HG02943 (cell line): ENCODE data around the gene ACP4.
"Not testable (repeated sequence)": the region's sequence is repeated elsewhere in the genome, so short reads cannot be mapped to it uniquely, and the experiment has no call there.

Source experiments
- ATAC-seq: cut with Tn5 transposase; IDR thresholded peaks from one replicate; pipeline ENCODE4 v1.9.1; 2021; ENCODE audit warnings: mild to moderate bottlenecking, low read depth, moderate library complexity; ENCODE audit not compliant: unreplicated experiment

Gene ACP4

DNA sequence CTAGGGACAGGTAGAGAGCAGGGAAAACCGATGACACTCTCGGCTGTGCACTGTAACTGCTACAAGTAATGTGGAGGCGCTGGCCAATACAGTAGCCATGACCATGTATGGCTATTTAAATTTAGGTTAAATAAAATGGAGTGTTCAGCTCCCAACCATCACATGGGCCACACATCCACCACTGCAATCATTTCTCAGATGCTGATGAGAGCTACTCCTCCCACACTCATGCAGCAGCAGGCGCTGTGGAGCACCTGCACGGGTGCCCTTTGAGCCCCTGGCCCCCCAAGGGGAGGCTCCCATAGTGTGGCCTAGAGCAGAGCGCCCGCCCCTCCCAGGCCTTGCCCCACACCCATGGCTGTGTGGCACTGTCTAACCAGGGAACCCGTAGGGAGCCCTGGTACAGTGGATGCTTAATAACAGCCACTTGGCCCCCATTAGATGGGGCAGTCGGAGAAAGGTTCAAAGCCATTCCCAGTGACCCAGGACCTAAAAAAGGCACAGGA lies 6.0 kb downstream of the ACP4 start:
- ATAC-seq: no peak

DNA sequence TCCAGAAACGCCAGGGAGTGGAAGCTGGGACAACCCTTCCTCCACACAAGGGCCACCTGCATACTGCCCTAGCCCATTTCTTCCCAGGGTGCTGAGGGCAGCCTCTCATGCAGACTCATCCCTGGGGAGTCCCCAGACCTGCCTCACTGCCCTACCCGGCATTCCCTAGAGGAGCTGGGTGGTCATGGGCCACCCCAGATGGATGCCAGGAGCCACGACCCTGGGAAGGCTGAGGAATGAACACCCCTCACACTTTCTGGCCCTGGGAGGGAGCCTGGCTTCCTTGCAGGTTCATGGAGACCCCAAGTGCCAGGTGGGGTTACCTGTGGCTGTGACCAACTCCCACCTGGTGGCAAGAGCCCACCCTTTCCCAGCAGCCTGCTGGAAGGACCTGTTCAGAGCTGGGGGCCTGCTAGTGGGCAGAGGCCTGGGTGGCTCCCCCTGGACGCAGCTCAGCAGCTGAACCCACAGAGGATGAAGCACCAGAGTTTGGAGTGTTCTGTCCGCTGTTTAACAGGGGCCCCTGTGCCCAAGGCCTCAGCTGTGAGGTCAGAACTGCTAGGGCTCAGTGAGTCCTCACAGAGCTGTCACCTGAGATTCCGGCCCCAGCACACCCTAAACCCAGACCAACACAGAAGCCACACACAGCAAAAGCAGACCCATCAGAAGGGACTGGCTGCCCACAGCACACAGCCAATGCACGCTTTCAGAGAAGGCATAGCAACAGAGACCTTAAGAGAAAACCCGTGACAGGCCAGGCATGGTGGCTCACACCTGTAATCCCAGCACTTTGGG lies 6.6 kb downstream of the ACP4 start:
- no peak for ATAC-seq

DNA sequence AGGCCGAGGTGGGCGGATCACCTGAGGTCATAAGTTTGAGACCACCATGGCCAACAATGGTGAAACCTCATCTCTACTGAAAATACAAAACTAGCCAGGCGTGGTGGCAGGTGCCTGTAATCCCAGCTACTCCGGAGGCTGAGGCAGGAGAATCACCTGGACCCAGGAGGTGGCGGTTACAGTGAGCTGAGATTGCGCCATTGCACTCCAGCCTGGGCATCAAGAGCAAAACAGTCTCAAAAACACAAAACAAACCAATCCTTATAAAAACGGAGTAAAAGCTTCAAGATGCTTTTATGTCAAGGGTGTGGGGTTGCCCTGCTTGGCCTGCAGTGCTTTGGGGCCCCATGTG lies 7.2 kb downstream of the ACP4 start:
- no peak for ATAC-seq

DNA sequence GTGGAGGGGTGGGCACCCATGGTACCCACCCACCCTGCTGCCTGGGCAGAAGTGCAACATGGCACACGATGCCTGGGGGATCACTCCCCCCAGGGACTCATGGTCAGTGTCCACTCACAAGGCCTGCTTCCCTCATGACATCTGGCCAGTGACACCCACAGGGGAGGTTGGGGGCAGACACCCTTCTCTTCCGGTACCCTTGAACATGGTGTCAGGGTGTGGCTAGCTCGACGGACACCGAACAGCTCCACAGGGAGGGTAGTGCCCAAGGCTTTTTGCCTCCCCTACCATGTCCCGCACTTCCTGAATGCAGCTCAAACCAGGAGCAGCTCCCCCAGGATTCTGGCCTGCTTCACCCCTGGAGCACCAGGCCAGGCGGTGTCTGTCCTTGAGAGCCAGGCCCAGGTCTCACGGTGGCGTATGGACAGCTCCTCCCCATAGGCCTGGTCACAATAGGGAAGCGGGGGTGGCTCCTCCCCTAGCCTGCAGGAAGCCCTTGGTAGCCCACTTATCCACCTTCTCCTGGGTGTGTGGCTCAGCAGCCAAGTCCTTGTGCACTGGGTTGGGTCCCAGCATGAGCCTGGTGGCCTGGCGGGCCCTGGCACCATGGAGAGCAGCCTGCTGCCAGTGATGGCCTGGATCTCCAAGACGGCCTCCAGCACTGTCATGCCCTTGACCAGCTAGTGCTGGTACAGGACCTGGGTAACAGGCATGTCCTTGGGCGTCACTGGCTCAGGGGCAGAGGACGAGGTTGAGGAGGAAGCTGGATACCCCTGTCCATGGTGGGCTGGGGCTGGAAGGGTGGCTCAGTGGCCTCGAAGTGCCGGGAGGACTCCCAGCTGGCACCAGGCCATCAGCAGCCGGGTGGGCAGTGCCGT lies 7.8 kb downstream of the ACP4 start:
- no peak for ATAC-seq

DNA sequence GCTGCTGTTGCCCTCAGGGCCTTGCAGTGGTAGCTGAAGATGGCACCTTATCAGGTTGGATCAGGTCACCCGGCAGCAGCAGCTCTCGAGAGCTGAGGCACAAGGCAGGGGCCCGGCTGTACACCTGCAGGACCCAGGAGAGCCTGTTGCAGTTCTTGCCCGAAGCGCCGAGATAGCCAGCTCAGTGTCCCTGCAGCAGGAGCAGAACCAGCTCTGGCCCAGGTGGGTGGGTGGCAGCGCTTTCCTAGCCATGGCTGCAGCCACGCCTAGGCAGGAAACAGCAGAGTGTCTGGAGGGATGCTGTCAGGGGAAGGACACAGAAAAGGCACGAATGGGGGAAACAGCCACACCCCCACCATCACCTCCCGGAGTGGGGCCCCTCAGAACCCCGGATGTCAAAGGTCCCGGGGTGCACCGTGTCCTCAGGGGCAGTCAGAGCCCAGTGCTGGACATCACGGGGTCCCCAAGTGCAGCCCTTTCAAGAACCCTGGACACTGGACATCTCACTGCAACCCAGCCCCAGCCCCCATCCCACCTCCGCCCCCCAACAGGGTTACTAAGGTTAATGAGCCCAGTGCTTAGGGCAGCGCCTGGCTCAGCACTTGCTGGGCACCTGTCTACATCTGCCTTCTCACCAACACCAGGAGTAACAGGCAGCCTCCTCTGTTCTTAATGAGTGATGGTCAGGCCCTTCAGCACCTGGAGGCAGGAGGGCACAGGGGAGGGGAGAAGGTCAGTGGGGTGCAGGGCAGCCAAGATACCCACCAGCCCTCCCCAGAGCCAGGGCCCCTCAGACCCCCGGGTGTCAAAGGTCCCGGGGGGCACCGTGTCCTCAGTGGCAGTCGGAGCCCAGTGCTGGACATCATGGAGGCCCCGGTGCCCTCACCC lies 8.7 kb downstream of the ACP4 start:
- ATAC-seq: no peak

DNA sequence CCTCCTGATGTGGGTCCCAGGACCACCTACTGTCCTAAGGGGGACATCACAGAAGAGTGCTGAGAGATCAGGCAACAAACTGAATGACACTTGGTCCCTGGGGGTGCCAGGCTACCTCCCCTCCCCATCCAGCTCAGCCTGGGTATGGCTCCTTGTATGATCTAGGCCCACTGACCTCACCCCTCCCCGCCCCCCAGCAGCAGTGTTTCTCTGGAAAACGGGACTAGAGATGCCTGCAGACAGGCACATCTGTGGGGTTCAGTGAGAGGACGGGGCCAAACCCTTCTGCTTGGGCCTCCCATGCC lies 9.3 kb downstream of the ACP4 start:
- ATAC-seq: no peak

DNA sequence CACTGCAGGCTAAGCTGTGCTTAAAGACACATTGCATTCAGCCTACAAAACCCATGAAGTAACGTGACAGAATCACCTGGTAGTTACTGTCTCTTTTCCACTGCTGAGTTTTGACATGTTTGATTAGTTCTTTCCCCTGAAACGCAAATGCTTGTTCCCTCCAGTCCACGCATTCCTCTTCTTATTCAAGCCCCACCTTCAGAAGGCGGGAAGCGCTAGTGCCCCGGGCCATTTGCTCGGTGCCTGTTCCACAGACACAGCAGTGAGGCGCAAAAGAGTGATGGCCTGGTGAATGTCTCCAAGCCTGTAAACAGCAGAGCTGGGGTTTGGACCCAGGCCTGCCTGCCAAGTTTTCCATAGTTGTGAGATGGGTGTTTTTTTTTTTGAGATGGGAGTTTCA lies 10.9 kb downstream of the ACP4 start:
- no peak for ATAC-seq

DNA sequence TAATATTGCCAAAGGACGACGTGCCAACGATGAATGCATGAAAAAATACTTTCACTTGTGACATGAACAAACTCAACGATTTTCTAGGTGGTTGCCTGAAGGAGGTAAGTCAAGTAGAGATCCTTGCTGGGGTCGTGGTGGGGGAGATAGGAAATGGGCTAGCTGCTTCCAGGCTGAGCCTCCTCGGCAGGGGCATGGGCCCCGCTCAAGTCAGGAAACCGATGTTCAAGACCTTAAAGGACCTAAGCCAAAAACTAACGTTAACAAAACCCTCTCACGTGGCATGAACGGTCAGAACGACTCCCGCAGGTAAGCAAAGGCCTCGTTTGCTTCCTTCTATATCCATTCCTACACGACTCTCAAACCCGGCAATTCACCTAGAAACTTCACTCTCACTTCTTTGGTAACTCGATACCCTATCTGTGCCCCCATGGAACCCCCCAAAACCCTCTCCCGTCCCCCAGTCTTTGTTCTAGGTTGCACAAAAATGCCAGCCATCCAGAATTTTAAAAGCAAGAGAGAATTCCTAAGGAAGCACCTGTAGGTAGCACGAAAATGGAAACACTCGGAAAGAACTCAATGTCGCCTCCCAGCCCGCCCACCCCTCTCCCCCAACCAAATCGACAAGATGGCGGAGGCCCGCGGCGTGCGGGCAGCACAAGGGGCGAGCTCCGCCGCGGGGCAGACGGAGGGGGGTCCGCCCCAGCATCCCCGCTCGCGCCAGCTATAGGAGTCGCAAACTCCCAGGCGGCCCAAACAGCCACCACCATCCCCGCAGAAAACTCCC lies 13.6 kb downstream of the ACP4 start:
- ATAC-seq: peak; percentile 9

DNA sequence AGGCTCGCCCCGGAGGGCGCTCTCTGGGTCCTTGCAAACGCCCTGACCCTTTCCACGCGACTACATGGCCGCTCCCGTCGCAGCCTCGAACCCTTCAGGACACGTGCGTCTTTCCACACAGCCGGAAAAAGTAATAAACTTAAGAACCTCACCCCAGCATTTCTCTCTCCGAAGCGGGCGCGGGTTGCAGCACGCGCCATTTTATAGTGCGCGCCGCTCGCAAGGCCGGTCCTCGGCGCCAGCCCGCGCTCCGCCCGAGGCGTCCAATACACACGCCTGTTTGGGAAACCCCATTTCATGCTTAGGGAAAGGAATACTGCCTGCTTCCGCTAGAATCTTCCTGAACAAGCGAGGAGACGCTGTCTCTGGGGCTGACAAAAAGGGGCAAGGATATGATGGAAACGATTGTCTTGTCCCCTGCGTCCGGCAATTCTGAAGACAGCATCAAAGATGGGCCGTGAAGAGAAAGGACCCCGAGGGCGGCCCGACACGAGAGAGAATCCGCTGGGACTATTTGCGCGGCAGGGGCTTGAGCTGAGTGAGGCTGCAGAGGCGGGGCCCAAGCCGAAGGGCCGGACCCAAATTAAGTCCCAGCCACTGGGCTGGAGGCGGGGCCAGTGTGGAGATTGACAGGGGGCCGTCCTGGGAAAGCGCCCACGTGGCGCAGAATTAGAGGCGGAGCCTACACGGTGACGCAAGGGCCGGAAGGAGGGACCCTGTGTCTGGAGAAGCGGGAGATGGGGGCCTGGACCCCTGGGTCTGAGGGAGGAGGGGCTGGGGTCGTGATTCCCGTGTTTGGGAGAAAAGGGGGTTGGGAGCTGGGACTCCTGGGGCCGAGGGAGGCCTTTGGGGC lies 14.4 kb downstream of the ACP4 start:
- peak; percentile 86 for ATAC-seq

DNA sequence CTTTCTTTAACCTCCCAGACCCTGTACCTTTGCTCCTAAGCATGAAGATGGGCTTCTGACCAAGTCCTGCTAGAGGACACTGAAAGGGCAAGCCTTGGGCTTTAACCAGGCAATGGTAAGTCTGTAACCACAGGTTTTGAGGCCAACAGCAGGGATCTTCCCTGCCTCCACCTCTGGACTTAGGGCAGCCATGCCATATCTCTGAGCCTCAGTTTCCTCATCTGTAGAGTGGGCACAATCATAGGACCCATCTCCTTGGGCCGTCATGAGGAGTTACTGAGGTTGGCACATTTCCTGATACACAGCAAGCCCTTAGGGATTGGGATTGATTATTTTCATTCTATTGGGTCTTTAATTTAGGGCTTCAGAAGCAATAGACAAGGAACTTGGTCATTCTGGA lies 18.6 kb downstream of the ACP4 start:
- no peak for ATAC-seq

DNA sequence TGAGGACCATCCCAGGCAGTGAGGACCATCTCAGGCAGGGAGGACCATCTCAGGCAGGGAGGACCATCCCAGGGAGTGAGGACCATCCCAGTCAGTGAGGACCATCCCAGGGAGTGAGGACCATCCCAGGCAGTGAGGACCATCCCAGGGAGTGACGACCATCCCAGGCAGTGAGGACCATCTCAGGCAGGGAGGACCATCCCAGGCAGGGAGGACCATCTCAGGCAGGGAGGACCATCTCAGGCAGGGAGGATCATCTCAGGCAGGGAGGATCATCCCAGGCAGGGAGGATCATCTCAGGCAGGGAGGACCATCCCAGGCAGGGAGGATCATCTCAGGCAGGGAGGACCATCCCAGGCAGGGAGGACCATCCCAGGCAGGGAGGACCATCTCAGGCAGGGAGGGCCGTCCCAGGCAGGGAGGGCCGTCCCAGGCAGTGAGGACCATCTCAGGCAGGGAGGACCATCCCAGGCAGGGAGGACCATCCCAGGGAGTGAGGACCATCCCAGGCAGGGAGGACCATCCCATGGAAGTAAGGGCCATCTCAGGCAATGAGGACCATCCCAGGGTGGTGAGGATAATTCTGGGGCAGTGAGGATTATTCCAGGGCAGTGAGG lies 21.5 kb downstream of the ACP4 start:
- ATAC-seq: not testable (repeated sequence)

DNA sequence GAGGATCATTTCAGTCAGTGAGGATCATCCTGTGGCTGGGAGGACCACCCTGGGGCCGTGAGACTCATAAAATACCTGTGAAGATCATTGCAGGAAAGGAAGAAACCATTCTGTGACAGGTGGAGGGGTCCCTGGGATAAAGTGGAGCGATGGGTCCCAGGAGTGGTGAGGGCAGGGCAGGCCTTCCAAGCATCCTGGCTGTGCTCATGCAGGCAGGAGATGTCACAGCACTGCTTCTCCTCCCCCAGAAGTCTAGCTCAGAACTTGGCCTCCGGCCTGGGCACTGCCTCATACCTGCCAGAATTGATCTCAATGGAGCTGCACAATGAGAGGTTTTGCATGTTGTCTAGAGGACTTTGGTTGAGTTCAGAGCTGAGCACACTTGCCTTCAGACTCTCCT lies 22.3 kb downstream of the ACP4 start:
- no peak for ATAC-seq

DNA sequence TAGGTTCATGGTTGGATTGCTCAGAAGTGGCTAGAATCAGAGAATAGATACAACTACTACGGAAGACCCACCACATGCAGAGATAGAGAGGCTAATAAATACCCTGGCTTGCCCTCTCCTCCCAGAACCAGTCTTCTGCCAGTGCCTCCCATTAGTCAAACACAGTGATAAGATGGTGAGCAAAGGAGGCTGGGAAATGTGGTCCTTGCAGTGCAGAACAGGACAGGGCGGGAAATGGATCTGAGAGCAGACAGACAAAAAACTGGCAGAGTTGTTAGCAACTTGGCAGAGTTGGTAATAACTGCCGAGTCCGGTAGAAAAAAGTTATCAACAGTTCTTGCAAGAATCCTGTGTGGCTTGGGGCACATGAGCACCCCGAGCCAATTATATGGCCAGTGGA lies 24.7 kb downstream of the ACP4 start:
- no peak for ATAC-seq

DNA sequence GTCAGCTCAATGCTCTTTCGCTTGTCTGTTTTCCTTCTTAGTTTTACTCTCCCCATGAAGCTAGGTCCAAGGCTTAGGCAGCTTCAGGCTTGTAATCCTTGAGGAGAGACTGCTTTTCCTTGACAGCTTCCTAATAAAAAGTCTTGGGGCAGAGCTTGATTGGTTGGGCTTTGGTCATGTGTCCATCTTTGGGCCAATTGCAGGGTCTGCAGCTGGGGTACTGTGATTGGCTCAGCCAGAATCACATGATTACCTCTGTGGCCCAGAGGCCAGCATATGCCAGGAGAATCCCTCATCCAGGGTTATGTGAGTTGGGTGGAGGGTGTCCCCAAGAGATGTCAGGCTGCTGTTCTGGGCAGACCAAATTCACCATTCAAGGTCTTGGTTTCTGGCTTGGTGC lies 25.2 kb downstream of the ACP4 start:
- ATAC-seq: no peak

DNA sequence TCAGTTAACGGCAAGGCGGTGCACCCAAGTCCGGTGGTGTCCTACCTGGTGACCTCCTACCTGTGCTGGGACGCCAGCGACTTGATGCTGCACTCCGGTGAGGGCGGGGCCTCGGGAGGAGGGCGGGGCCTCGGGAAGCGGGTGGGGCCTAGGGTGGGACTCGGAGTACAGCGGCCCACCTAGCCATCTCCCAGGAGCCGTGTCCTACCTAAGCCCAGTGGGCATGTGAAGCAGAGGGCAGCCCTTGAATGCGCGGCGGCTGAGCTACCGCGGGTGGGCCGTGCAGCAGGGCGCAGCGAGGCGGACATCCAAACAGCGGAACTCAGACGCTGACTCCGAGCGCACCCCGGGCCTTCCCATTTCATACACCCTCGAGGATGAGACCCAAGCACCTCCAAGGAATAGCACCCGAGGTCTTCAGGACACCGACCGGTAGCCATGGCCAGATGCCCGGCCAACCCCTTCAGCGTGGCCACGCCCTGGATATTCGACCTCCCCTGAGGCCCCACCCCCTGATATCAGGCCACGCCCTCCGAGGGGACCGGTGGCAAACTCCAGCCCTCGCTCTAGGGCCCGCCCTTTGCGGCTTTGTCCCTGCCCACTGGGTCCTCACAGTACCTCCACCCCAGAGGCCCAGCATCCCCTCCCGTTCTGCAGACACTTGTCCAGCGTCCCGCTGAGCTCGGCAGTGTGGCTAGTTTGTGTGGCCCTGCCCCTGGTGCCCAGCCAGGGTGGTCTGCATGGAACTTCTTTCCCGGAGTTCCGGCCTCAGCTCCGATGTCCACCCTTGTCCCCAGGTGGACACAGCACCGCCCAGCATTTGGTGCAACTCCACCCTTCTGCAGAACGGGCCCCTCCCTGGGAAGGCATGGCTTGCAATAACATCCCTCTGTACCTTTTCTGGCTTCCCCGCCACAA lies 28.0 kb downstream of the ACP4 start:
- ATAC-seq: peak; percentile 57

DNA sequence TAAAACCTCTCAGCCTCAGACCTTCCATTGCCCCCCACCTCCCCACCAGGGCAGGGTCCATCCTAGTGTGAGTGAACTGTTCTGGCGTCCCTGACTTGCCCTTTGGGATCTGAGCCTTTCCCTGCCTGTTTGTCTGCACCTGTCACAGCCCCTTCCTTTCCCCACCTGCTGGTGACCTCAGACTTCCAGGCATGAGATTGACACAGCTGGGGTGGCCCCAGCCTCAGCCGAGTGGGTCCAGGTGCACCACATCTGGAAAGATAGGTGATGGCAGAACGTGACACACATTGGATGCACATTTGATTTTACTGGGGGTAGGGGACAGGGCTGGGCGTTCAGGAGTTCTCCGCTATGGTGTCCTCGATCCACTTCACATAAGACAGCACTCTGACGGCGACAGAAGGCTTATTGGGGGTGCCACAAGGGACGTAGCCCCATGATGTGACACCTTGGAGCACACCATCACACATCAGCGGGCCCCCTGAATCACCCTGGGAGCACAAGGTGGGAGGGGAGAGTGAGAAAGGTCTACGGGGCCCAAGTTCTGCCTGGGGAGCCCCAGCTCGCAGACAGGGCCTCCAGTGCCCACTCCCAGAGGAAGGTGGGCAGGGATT lies 28.8 kb downstream of the ACP4 start:
- ATAC-seq: no peak

DNA sequence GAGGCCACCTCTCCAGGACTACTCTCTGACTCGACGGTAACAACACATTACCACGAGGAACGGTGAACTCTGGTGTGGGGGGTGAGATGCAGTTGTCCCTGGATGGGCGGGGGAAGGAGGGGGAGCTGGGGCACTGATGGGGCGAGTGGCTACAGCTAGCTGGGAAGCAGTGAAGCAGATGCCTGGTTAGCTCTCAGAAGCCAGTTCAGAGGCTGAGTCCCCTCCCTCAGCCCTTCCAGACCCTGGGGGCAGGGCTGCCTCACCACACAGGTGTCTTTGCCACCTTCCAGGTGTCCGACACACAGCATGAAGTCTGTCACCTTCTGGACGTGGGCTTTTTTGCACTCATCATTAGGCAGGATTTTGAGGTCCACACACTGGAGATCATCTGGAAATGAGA lies 29.4 kb downstream of the ACP4 start:
- ATAC-seq: no peak
